CD4-positive, alpha-beta T cell treated with Interleukin-4 for 1 hour (primary cell): ENCODE results near the gene ITGBL1.

ENCODE experiments used
- DNase-seq, 2 donors: peaks; one replicate each; pipeline ENCODE4 v3.0.0-alpha.2; 2020 to 2022

The ITGBL1 gene

DNA sequence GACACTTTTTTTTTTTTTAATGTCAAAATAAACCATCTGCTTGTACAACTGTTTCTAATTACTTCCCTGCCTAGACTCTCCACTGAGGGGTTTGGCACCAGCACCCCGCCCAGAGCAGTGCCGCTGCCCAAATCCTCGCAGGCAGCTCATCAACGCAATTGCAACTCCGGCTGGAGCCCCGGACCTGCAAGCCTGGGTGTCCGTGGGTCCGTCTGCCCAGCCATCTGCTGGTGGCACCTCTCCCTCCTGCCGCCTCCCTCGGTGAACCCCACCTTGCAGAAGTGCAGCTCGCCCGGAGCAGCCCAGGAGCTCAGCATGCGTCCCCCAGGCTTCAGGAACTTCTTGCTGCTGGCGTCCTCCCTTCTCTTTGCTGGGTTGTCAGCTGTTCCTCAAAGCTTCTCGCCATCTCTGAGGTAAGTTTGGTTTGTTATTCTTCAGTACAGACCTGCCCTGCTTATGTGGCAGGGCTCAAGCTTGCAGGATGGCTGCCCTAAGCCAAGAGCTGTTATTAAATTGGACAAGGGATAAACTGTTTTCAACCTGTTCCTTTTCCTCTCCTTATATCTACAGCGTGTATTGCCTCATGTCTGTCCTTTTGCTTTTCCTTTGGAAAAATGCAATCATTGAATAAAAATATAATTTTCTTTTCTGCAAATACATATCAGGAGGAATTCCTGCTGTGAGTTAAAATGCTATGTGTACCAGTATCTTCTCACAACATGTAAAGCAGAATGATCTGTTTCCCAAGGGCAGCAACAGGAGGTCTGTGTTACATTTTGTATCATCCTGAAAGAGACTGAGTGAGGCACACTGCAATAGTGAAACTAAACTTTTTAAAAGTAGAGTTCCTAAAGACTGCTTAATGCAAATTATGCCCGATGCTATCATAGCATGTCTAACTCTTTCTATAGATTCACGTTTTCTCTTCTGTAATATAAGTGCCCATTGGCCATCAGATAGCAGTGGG, at the start of gene ITGBL1:
Gene ITGBL1 (plus strand): TSS at position 157 of the 967 bp plus-strand sequence. CDS start 159 bp downstream, at position 316.
- no peak for DNase-seq

- DNase-seq, result no peak
Observed at GRCh38 chr13:101406791-101407190, 45.7 kb upstream of the ITGBL1 start.

- DNase-seq, result no peak
Observed at GRCh38 chr13:101408154-101408553, 44.3 kb upstream of the ITGBL1 start.

- DNase-seq, result no peak
Observed at GRCh38 chr13:101408992-101409656, 43.4 kb upstream of the ITGBL1 start.

DNA sequence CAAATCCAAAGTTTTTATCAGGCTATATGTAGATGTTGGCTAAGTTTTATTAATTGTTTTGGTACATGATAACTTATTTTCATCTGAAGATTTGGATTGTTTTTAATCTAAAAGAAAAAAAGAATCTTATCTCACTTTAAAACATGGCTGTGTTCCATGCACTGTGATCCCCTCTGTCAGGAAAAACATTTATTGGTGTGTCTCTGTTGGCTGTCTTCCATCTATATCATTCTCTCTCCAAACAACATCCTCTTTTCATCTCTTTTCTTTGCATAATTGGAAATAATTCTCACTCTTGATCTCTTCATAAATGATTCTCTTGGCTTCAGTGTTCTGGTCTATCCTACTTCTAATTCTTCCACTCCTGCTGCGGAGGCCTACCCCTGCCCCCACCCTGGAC, 40.4 kb upstream of the ITGBL1 start:
- no peak for DNase-seq

DNA sequence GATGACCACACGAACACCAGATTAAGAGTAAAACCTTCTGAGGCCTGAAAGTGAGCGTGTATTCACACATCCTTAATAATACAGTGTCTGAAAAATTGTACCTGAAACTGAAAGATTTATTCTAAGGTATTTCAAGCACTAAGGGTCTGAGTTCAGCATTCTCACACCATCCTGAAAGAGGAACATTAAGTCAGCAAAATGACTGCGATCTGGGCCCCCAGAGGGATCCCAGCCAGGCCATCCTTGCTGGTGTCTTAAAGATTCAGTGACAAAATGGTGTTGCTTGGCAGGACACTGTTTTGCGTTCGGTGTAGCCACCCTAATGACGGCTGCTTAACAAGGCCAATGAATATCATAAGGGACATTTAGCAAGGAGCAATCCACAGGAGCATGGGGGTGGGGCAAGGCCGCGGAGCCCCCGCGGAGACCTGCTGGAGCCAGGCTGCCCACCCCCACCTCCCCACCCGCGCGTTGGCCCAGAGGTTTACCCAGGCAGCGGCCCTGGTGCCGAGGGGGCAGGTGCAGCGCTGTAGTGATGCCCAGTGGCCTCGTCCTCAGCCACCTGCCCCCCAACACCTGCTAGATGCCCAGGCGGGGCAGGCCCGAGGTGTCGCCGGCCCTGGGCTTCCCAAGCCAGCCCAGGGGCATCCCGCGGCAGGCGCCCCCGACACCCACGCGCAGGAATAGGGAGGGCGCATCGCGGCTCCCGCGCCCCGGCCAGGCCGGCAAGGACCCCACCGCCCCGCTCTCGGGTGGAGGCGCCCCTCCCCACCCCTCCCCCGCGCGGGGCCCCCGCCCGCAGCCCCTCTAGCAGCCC, 36.9 kb upstream of the ITGBL1 start:
- no peak for DNase-seq

DNA sequence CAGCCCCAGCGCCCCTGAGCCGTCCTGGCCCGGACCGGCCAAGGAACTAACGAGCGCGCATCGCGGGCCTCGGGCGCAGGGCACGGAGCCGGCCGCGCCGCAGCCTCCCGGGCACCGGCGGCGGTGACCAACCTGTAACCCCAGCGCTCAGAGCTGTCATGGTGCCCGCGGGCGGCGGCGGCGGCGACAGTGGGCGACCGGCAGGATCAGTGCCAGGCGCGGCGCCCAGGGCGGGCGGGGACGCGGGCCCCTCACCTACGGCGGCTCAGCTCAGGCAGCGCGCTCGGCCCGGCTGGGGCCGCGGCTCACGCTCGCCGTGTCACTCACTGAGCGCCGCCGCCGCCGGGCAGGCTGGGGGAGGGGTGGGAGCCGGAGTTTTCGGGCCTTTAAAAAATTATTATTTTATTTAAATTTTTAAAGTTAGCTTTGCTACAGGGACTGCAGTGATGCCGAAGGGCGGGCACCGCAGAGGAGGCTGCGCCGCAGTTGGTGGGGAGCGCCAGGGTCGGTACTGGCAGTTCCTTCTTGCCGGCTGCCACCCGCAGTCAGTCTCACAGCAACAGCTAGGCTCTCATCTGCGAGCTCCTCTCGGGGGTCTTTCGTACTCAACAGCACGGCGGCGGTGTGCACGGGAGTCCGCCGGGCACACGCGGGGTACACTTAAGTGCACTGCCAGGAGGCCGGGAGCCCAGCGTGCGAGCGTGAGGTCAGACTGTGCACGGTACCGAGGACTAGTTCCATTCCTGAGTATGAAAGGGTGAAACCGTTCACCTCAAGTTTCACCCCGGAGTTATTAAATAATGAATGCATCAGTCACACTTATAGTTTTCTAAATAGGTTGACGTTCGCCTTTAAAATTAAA, 36.1 kb upstream of the ITGBL1 start, which contains the start of gene NALCN:
Gene NALCN (minus strand): TSS at position 328 of the 862 bp plus-strand sequence. CDS start 17,382 bp downstream, outside the sequence.
- no peak for DNase-seq

DNA sequence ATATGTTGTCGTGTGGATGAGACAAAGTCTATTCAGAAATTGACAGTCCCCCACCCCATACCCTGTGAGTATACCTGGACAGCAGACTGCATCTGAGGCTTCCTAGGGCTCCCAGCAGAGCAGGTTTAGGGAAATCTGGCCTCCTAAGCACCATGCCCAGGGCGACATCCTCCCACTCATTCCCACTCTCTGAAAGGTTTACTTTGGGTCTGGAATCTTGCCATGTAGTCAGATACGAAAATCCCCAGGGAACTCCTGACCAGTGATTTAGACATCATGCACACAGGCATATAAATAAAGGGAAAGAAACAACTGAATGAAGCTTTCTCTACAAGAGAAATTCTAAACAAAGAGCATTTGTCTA, 35.5 kb upstream of the ITGBL1 start:
- DNase-seq, result no peak

DNA sequence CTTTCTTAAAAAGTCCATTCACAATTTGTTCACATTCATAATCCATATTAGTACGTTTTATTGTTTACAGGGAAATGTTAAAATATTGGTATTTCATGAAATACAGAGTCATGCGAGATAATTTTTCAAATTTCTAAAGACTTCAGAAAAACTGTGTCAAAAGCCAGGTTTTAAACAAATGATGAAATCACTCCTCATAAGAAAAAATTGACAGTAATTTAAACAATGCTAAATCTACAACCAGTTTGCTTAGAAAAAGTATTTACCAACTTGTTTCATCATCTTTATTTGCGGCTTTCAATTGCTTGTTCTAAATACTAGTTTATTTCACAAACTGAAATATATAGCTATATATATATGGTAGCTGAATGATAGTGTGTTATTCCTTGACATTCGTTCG, 35.0 kb upstream of the ITGBL1 start:
- no peak for DNase-seq

- DNase-seq, result no peak
Observed at GRCh38 chr13:101423872-101424271, 28.6 kb upstream of the ITGBL1 start.

- no peak for DNase-seq
Observed at GRCh38 chr13:101424381-101425155, 27.9 kb upstream of the ITGBL1 start.

DNA sequence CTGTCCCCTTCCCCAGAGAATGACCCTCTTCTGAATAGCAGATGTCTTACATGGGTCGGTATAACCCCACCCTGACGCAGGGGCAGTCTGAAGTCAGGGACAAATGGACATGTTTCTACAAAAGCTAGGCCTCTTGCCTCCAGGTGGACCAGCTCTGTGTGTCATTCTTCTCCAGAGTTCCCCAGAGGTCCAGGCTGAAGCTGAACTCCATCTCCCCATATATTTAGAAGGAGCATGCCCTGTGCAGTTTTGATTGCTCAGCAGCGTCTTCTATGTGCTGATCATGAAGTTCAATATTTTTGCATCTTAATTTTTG, 27.4 kb upstream of the ITGBL1 start:
- no peak for DNase-seq

DNA sequence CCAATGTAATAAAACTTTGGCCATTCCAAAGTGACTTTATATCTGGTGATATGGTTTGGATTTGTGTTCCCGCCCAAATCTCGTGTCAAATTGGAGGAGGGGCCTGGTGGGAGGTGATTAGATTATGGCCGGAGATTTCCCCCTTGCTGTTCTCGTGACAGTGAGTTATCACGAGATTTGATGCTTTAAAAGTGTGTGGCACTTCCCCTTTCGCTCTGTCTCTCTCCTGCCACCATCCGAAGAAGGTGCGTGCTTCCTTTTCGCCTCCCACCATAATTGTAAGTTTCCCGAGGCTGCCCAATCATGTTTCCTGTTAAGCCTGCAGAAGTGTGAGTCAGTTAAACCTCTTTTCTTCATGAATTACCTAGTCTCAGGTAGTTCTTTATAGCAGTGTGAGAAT, 26.9 kb upstream of the ITGBL1 start:
- DNase-seq, result no peak

- no peak for DNase-seq
Observed at GRCh38 chr13:101429733-101430132, 22.7 kb upstream of the ITGBL1 start.

- no peak for DNase-seq
Observed at GRCh38 chr13:101433895-101434294, 18.6 kb upstream of the ITGBL1 start.

DNA sequence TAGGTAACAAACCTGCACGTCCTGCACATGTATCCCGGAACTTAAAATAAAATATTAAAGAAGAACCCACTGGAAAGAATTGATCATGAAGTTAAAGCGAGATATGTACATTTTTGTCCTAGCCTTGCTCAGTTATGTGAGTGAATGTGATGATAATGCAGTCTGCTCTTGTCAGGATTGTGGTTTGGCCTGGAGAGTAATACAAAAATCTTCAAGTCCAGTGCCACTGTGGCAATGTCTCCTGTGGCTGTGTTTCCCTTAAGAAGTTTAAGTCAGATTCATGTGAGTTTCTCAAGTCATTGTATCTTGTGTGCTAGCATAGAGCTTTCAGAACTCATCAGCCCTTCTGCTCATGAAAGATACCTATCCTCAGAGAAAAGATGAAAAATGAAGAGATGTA, 18.0 kb upstream of the ITGBL1 start:
- no peak for DNase-seq

GRCh38 chr13:101447852-101448251, 4.6 kb upstream of the ITGBL1 start:
- DNase-seq, result no peak

DNA sequence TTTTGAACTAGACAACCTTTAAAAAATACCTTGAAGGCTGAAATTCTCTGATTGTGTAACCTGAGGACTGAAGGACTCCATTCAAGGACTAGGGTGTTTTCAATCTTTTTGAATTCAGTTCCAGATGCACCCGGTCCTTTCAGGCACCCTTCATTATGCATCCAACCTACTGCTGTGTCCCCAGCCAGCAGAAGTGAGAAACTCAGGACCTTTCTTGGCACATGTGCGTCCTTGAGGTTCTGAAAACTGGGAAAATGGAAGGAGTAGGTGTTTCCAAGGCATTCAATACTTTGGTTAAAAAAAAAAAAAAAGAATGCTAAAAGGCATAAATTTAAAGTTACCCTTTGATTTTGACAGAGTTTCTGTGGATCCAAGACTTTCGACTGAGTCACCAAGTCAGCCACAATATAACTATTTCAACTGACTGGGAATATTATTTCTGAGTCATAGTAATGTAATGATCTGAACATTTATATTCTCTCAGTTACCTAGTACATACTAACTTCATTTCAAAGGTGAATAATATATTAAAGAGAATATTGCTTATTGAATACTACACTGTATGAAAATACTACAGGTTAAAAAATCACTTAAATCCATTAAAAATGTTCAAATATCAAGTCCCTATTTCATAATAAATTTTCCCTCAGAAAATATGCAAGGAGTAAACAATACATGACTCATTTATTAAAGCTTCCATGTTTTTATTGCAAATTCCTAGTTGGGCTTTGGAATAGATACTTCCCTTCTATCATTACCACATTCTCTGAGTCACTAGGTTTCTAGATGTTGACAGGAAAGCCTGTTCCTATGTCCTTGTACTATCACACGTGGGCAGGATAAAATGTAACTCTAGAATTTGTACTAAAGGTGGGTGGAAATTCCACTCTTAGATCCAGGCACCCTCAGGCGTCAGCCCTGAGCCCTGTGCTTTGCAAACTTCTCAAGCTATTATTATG, 2.4 kb upstream of the ITGBL1 start:
- no peak for DNase-seq

GRCh38 chr13:101450749-101451130, 1.7 kb upstream of the ITGBL1 start:
- DNase-seq, result no peak

DNA sequence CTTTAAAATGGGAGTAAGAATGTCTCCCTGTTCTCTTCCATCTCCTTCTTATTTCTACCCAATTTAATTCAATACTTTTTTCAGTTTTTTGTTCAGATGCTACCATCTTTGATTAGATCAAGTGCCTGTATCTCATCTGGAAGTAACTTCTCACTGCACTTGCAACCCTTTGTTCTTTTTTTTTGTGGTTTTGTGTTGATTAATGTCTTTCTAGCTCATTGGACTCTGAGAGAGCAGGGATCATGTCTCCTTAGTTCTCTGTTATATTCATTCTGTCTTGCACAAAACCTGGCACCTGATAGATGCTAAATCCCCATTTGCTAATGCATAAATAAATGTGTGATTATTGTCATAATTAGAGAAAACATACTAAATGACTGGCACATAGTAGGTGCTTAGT, 834 bp upstream of the ITGBL1 start:
- no peak for DNase-seq
